Superior temporal gyrus (tissue), 1 donor: ENCODE measurements around the gene CLEC2B.

Source experiments
- DNase-seq: peaks from one replicate; pipeline ENCODE4 v3.0.0-alpha.2; 2016; ENCODE audit errors: extremely low spot score

The CLEC2B gene

GRCh38 chr12:9868951-9869306 is 225 bp downstream of the CLEC2B start:
- DNase-seq = no peak

GRCh38 chr12:9868311-9868801 is 798 bp downstream of the CLEC2B start:
- no peak for DNase-seq

- no peak for DNase-seq
Measured at GRCh38 chr12:9867531-9867930, 1.6 kb downstream of the CLEC2B start.

GRCh38 chr12:9866860-9867269 is 2.3 kb downstream of the CLEC2B start:
- no peak for DNase-seq

- no peak for DNase-seq
Measured at GRCh38 chr12:9864913-9865675, 4.1 kb downstream of the CLEC2B start.

GRCh38 chr12:9858135-9858534 is 11.0 kb downstream of the CLEC2B start:
- no peak for DNase-seq

- no peak for DNase-seq
Measured at GRCh38 chr12:9856894-9857293, 12.3 kb downstream of the CLEC2B start.

GRCh38 chr12:9856151-9856550 is 13.0 kb downstream of the CLEC2B start:
- DNase-seq = no peak

GRCh38 chr12:9851927-9852326 is 17.2 kb downstream of the CLEC2B start:
- DNase-seq = no peak

- no peak for DNase-seq
Measured at GRCh38 chr12:9851050-9851449, 18.1 kb downstream of the CLEC2B start.

GRCh38 chr12:9848899-9849298 is 20.3 kb downstream of the CLEC2B start:
- DNase-seq = no peak

- DNase-seq = no peak
Measured at GRCh38 chr12:9843407-9843806, 25.7 kb downstream of the CLEC2B start.

- no peak for DNase-seq
Measured at GRCh38 chr12:9831720-9832119, 37.4 kb downstream of the CLEC2B start.

- DNase-seq = no peak
Measured at GRCh38 chr12:9829982-9830381, 39.2 kb downstream of the CLEC2B start.

- no peak for DNase-seq
Measured at GRCh38 chr12:9829483-9829882, 39.7 kb downstream of the CLEC2B start.

GRCh38 chr12:9827209-9827888 is 41.8 kb downstream of the CLEC2B start, which contains the start of gene KLRF1:
Gene KLRF1, plus strand, starts transcription at chr12:9827481. Its CDS starts 64 bp downstream, at chr12:9827545.
- no peak for DNase-seq

GRCh38 chr12:9820281-9820930 is 48.7 kb downstream of the CLEC2B start:
- DNase-seq = no peak

GRCh38 chr12:9813821-9814798 is 55.0 kb downstream of the CLEC2B start:
- no peak for DNase-seq

- no peak for DNase-seq
Measured at GRCh38 chr12:9811621-9812020, 57.5 kb downstream of the CLEC2B start.

- no peak for DNase-seq
Measured at GRCh38 chr12:9810671-9811070, 58.5 kb downstream of the CLEC2B start.

- DNase-seq = no peak
Measured at GRCh38 chr12:9809866-9810265, 59.3 kb downstream of the CLEC2B start.
